H9 (cell line): ENCODE measurements around the gene FLACC1. TPM values are rescaled to one million over a fixed set of nuclear protein-coding genes. Genes with fewer than 3 reads are reported as not detected.

Experiments used
- DNase-seq: peaks from one replicate; pipeline ENCODE4 v3.0.0-alpha.2; 2017
- H2AFZ ChIP-seq: one replicate; pipeline ENCODE4 v1.6.1; 2013; ENCODE audit warnings: mild to moderate bottlenecking, low read length, control low read depth, moderate library complexity
- H2AK5ac ChIP-seq: 2 replicates; pipeline ENCODE4 v1.6.1; 2013; ENCODE audit warnings: low read length, control low read depth, mixed read lengths; ENCODE audit not compliant: insufficient read length
- H2BK120ac ChIP-seq: one replicate; pipeline ENCODE4 v1.6.1; 2013; ENCODE audit warnings: low read depth, mild to moderate bottlenecking, low read length, control low read depth, inconsistent platforms; ENCODE audit not compliant: poor library complexity, severe bottlenecking
- H2BK12ac ChIP-seq: 2 replicates; pipeline ENCODE4 v1.6.1; 2013; ENCODE audit warnings: low read length, control low read depth, mixed read lengths, low read depth; ENCODE audit not compliant: insufficient read length
- H2BK15ac ChIP-seq: 2 replicates; pipeline ENCODE4 v1.6.1; 2013; ENCODE audit warnings: low read depth, low read length, control low read depth
- H2BK20ac ChIP-seq: one replicate; pipeline ENCODE4 v1.6.1; 2013; ENCODE audit warnings: low read depth, mild to moderate bottlenecking, low read length, control low read depth, inconsistent platforms; ENCODE audit not compliant: poor library complexity, severe bottlenecking
- H2BK5ac ChIP-seq: 2 replicates; pipeline ENCODE4 v1.6.1; 2013; ENCODE audit warnings: low read length, control low read depth, mixed read lengths; ENCODE audit not compliant: insufficient read length
- H3K14ac ChIP-seq: 2 replicates; pipeline ENCODE4 v1.6.1; 2013; ENCODE audit warnings: low read length, control low read depth; ENCODE audit not compliant: insufficient read depth
- H3K18ac ChIP-seq: 2 replicates; pipeline ENCODE4 v1.6.1; 2013; ENCODE audit warnings: low read depth, mild to moderate bottlenecking, mixed read lengths, low read length, control low read depth; ENCODE audit not compliant: insufficient read length
- H3K23ac ChIP-seq: 2 replicates; pipeline ENCODE4 v1.6.1; 2013; ENCODE audit warnings: low read length, control low read depth, mixed read lengths, low read depth; ENCODE audit not compliant: insufficient read length
- H3K23me2 ChIP-seq: 2 replicates; pipeline ENCODE4 v1.6.1; 2013; ENCODE audit warnings: low read depth, mild to moderate bottlenecking, mixed read lengths, low read length, control low read depth; ENCODE audit not compliant: insufficient read length, poor library complexity, severe bottlenecking
- H3K27ac ChIP-seq: 2 replicates; pipeline ENCODE4 v1.5.1; 2013; ENCODE audit warnings: low read length, control low read depth, mixed read lengths, low read depth; ENCODE audit not compliant: insufficient read length
- H3K27me3 ChIP-seq: 2 replicates; pipeline ENCODE4 v1.6.1; 2013; ENCODE audit warnings: low read length, control low read depth, inconsistent platforms; ENCODE audit not compliant: insufficient read depth
- H3K4ac ChIP-seq: 2 replicates; pipeline ENCODE4 v1.6.1; 2013; ENCODE audit warnings: low read depth, mild to moderate bottlenecking, control low read depth, inconsistent platforms, low read length, moderate library complexity
- H3K4me1 ChIP-seq: 2 replicates; pipeline ENCODE4 v1.6.1; 2013; ENCODE audit warnings: low read length, control low read depth, inconsistent platforms; ENCODE audit not compliant: insufficient read depth
- H3K4me2 ChIP-seq: 2 replicates; pipeline ENCODE4 v1.6.1; 2013; ENCODE audit warnings: low read length, control low read depth, mixed read lengths; ENCODE audit not compliant: insufficient read length, insufficient read depth
- H3K56ac ChIP-seq: 2 replicates; pipeline ENCODE4 v1.6.1; 2013; ENCODE audit warnings: low read depth, mild to moderate bottlenecking, mixed read lengths, low read length, control low read depth; ENCODE audit not compliant: insufficient read length
- H3K79me1 ChIP-seq: 2 replicates; pipeline ENCODE4 v1.6.1; 2013; ENCODE audit warnings: low read depth, mild to moderate bottlenecking, moderate library complexity, low read length, control low read depth, inconsistent platforms; ENCODE audit not compliant: insufficient read depth, poor library complexity, severe bottlenecking
- H3K79me2 ChIP-seq: 2 replicates; pipeline ENCODE4 v1.6.1; 2013; ENCODE audit warnings: low read length, control low read depth, inconsistent platforms; ENCODE audit not compliant: insufficient read depth
- H3K9ac ChIP-seq: 2 replicates; pipeline ENCODE4 v1.6.1; 2013; ENCODE audit warnings: low read length, control low read depth, mixed read lengths; ENCODE audit not compliant: insufficient read length; ENCODE audit errors: extremely low read depth
- H3K9me3 ChIP-seq: one replicate; pipeline ENCODE4 v1.6.1; 2013; ENCODE audit warnings: low read depth, low read length, inconsistent platforms; ENCODE audit not compliant: control insufficient read depth
- H3T11ph ChIP-seq: one replicate; pipeline ENCODE4 v1.6.1; 2013; ENCODE audit warnings: mild to moderate bottlenecking, low read length, control low read depth, inconsistent platforms
- H4K20me1 ChIP-seq: one replicate; pipeline ENCODE4 v1.6.1; 2013; ENCODE audit not compliant: control insufficient read depth, insufficient read length, insufficient read depth
- H4K5ac ChIP-seq: 2 replicates; pipeline ENCODE4 v1.6.1; 2013; ENCODE audit warnings: low read depth, mild to moderate bottlenecking, mixed read lengths, low read length, control low read depth; ENCODE audit not compliant: insufficient read length
- H4K8ac ChIP-seq: replicated peaks from 2 replicates; pipeline ENCODE4 v1.6.1; 2013; ENCODE audit warnings: low read length, control low read depth, mixed read lengths, low read depth; ENCODE audit not compliant: insufficient read length
- H4K91ac ChIP-seq: 2 replicates; pipeline ENCODE4 v1.6.1; 2013; ENCODE audit warnings: low read depth, mild to moderate bottlenecking, moderate library complexity, mixed read lengths, low read length, control low read depth; ENCODE audit not compliant: insufficient read length
- H3K27ac Mint-ChIP-seq, 3 experiments: 2 replicates in 2 of 3; 3 replicates in 1 of 3; pipeline ENCODE4 v1.8.0; 2020 to 2021; ENCODE audit warnings: mixed read lengths in 3 of 3, mild to moderate bottlenecking in 1 of 3, moderate library complexity in 1 of 3
- H3K27me3 Mint-ChIP-seq: 2 replicates; pipeline ENCODE4 v1.8.0; 2021; ENCODE audit warnings: low read depth, mild to moderate bottlenecking, moderate library complexity, mixed read lengths
- H3K36me3 Mint-ChIP-seq, 3 experiments: 2 replicates in 2 of 3; 3 replicates in 1 of 3; pipeline ENCODE4 v1.8.0; 2020 to 2021; ENCODE audit warnings: low read depth in 3 of 3, mixed read lengths in 3 of 3; ENCODE audit not compliant: insufficient read depth in 1 of 3
- H3K4me1 Mint-ChIP-seq, 2 experiments: 2 replicates each; pipeline ENCODE4 v1.8.0; 2020; ENCODE audit warnings: mixed read lengths in 2 of 2
- H3K4me3 Mint-ChIP-seq, 2 experiments: 2 replicates in 1 of 2; 3 replicates in 1 of 2; pipeline ENCODE4 v1.8.0; 2020 to 2021; ENCODE audit warnings: mild to moderate bottlenecking in 2 of 2, mixed read lengths in 2 of 2, moderate library complexity in 1 of 2
- H3K9me3 Mint-ChIP-seq, 2 experiments: 2 replicates in 1 of 2; 3 replicates in 1 of 2; pipeline ENCODE4 v1.8.0; 2020; ENCODE audit warnings: mild to moderate bottlenecking in 2 of 2, mixed read lengths in 2 of 2, moderate library complexity in 1 of 2
- CTCF ChIP-seq: fragments of 200-600 bp; sonication (generic); conservative IDR thresholded peaks from 3 replicates; pipeline ENCODE4 v1.8.0; 2021; ENCODE audit warnings: antibody characterized with exemption, mild to moderate bottlenecking
- WGBS: extraction: QIAGEN DNeasy Blood & Tissue Kit; methylation state at CpG from one replicate; pipeline ENCODE4 v1.1.7; 2013; ENCODE audit warnings: missing lambda C conversion rate, low lambda C conversion rate, mixed read lengths; ENCODE audit not compliant: insufficient read length; ENCODE audit errors: extremely low coverage; 5-methylcytosine and 5-hydroxymethylcytosine counted together
- total RNA-seq: library from RNA; stranded (reverse); gene quantifications from 2 replicates; pipeline ENCODE4 v1.2.1, GENCODE V29; 2021

Gene FLACC1
- total RNA-seq, 1 experiment from 2014 or later: 0.42 TPM

- Mint-ChIP-seq H3K4me3 (no peak overlapping the region), H3K27ac (no peak overlapping the region), H3K4me1 (peaks cover under 1 to 1% of the 10 kb centered on the region in 2 experiments; a peak in 3 of 4 replicates), H3K27me3 (no peaks in the 10 kb centered on the region), H3K9me3 (peaks cover 0 to 9% of the 10 kb centered on the region in 2 experiments; a peak in 3 of 5 replicates), H3K36me3 (peaks cover 0 to 7% (median 5%) of the 10 kb centered on the region in 3 experiments; a peak in 5 of 7 replicates)
- Histone ChIP-seq H3K23me2 (no peaks in the 10 kb centered on the region), H2BK120ac (no peak overlapping the region), H3K23ac (no peak overlapping the region), H3K9me3 (no peaks in the 10 kb centered on the region), H3K4me2 (no peak overlapping the region), H2BK12ac (no peak overlapping the region), H3K9ac (no peak overlapping the region), H4K5ac (no peak overlapping the region), H3T11ph (no peak overlapping the region), H3K4me1 (no peaks in the 10 kb centered on the region), H3K79me1 (no peaks in the 10 kb centered on the region), H3K14ac (no peak overlapping the region), H2AFZ (no peak overlapping the region), H3K79me2 (no peaks in the 10 kb centered on the region), H4K91ac (no peak overlapping the region), H3K18ac (no peak overlapping the region), H3K56ac (no peak overlapping the region), H2BK5ac (no peak overlapping the region), H2BK20ac (no peak overlapping the region), H3K27me3 (no peaks in the 10 kb centered on the region), H3K4ac (no peak overlapping the region), H2AK5ac (no peak overlapping the region), H4K8ac (no peak overlapping the region), H4K20me1 (no peaks in the 10 kb centered on the region), H3K27ac (no peak overlapping the region), H2BK15ac (no peak overlapping the region)
- WGBS: no CpG with 5 or more reads among the region's 2 CpGs
- no peak for DNase-seq
- TF ChIP-seq CTCF: no peak
Measured at GRCh38 chr2:201362396-201362795, 5.3 kb upstream of the FLACC1 start.
